IPS-NIHi11 (cell line): ENCODE data around the gene ATXN10.
"Not testable (repeated sequence)": the region's sequence is repeated elsewhere in the genome, so short reads cannot be mapped to it uniquely, and the experiment has no call there.

Experiments
- DNase-seq: peaks from one replicate; pipeline ENCODE4 v3.0.0; 2012; ENCODE audit warnings: mixed read lengths, low spot score

Gene ATXN10

DNA sequence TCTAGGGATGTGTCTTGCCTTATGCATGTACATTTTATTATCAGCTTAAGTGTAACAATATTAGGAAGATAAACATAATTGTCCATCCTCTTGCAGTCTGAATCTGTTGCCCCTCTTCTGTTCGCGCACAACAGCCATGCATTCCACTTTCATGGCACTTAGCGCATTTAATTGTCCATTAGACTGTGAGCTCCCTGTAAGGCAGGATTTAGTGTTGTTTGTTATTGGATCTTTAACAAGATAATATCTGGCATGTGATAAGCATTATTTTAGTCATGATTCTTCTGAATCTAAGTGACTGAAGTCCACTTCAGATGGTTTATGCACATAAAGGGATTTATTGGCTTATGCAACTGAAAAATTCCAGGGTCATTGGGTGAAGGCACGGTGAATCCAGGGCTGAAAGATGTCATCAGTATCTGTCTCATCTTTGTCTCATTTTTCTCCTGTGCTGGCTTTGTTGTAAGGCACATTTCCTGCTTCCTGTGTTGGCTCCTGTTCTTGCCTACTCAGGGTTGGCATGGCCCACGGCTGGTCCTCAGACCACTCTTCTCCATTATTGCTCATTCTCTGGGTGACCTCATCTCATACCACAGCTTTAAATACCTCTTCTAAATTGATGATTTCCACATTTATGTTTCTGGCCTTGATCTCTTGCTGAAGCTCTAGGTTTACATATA is 37.6 kb downstream of the ATXN10 start:
- no peak for DNase-seq

DNA sequence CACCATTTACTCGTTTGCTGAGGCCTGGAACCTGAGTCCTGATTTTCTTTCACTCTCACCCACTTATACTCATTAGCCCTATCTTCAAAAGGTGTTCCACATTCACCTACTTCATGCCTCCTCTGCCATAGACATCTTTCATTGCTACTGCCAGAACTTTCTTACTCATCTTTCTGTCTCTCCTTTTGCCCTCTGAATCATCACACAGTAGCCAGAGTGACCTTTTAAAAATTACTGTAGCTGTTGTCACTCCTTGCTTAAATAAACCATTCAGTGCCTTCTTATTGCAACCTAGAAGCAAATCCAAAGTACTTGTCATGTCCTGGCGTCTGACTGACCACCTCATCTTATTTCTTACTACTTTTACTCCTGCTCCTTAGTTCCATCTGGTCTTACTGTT is 38.2 kb downstream of the ATXN10 start:
- DNase-seq = no peak

DNA sequence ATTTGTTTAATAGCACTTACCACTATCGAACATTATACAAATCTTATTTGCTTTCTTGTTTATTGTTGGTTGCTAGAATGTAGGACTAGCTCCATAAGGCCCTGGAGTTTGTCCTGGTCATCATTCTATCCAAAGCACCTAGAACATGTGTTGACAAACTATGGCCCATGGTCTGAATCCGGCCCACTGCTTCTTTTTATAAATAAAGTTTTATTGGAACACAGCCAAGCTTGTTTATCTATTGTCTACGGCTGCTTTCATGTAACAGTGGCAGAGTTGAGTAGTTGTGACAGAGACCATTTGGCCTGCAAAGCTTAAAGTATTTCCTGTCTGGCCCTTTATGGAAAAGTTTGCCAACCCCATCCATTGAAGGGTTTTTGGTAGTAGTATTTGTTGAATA is 38.8 kb downstream of the ATXN10 start:
- DNase-seq = no peak

DNA sequence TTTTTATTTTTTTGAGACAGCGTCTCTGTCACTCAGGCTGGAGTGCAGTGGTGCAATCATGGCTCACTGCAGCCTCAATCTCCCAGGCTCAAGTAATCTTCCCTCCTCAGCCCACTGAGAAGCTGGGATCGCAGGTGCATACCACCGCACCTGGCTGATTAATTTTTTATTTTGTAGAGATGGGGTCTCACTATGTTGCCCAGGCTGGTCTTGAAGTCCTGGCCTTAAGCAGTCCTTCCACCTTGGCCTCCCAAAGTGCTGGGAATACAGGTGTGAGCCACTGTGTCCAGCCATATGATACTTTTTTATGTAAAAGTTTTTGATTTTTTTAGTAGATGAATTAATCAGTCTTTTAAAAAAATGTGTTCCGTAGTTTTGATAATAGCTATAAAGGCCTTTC is 42.8 kb downstream of the ATXN10 start:
- not testable (repeated sequence) for DNase-seq

DNA sequence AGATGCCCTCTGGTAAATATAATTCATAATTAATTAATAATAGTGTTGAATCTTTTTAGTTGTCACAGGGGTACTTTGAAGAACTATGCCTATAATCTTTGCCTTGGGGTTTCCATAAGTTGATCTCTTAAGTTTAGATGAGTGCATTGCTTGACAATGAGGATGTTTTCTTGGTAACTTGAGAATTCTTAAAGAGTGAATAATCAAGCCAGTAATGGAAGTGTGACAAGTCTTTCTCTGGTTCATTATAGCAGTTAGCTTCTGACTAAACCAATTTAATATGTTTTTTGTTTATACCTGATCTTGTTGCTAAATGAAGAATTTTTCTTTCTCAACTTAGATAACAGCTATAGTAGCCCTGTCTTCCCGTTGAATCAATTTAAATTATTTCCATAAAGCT is 46.2 kb downstream of the ATXN10 start:
- DNase-seq = no peak

DNA sequence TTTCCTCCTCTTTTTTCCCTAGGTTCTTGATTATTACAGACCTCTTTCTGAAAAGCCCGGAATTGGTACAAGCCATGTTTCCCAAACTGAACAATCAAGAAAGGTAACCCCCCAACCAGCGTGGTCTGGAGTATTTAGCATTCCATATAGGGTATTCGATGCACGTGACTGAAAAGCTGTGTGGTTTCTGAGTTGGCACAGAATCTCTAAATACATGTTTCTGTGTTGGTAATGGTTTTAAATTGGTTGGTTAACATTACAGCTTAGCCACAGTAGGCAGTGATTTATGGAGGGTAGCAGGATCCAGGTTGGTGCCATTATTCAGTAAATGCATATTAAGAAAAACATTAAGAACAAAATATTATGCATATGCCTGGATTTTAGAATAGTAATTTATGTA is 46.8 kb downstream of the ATXN10 start:
- DNase-seq = no peak

DNA sequence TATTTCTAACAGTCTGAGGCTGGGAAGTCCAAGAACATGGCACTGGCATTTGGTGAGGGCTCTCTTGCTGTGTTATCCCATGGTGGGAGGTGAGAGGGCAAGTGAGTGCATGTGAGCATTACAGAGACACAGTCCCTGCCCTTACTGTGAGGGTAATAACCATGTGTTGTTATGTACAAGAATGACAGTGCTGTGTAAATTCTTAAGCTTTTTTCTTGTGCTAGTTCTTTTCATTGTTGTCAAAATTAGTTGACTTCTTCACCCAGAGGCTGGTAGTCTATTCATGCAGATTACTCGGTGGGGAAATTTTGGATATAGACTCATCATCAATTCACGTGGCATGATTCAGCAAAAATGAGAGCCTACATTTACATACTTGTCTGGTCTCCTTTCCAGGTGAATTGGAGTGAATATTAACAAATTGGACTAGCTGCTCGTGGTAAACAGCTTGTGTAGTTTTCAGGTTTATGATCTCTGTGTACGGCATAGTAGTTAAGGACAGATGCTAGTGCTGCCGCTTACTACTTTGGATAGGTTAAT is 49.3 kb downstream of the ATXN10 start:
- DNase-seq = no peak

DNA sequence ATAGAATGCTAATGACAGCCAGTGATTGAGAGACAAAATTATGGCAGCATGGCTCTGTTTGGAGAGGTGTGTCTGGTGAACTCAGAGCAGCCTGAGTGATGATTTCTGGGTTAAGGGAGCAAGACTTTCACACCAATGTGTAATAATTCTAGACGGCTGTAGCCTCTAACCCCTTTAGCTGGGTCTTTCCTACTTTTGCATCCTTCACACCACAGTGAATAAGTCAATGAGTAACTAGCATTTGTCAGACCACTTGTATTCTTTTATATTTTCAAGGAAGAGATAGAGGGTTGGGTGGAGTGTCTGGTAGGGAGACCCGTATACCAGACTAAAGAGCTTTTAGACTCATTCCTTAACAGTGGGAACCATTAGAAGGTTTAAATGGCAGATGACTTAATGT is 50.4 kb downstream of the ATXN10 start:
- DNase-seq = no peak

DNA sequence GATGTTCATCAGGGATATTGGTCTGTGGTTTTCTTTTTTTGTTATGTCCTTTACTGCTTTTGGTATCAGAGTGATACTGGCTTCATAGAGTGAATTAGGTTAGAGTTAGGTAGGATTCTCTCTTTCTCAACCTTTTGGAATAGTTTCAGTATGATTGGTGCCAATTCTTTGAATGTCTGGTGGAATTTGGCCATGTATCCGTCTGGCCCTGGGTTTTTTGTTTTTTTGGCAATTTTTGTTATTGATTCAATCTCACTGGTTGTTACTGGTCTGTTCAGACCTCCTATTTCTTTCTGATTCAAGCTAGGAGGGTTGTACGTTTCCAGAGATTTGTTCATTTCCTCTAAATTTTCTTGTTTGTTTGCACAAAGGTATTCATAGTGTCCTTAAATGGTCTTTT is 54.4 kb downstream of the ATXN10 start:
- no peak for DNase-seq

DNA sequence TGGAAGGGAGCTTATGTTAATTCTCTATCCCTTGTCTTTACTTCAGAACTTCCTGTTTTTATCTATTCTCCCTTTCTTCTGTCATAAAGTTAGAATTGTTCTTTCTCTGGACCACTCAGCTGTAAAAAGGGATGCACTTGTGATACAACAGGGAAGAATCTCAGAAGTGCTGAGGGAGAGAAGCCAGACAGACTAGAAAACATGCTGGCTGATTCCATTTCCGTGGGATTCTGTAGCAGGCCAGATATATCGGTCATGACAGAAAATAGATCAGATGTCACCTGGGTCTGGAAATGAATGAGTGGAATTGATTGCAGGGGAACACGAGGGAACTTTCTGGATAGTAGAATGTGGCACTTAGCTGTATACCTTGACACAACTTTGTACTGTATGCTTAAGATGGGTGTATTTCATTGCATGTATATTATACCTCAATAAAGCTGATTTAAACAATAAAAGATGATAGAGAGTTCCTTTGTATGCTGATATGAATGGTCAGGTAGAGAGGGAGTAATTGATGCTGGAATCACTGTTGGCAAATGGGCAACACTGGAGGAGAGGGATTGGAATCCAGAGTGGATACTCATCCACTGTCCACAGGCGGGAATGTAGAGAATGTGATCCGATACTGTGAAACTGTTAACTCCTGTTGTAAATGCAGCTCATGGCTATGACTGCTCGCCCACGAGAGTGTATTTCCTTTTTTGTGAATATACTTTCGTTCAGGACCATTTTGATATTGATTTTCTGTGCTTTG is 59.6 kb downstream of the ATXN10 start:
- peak; percentile 15 for DNase-seq

DNA sequence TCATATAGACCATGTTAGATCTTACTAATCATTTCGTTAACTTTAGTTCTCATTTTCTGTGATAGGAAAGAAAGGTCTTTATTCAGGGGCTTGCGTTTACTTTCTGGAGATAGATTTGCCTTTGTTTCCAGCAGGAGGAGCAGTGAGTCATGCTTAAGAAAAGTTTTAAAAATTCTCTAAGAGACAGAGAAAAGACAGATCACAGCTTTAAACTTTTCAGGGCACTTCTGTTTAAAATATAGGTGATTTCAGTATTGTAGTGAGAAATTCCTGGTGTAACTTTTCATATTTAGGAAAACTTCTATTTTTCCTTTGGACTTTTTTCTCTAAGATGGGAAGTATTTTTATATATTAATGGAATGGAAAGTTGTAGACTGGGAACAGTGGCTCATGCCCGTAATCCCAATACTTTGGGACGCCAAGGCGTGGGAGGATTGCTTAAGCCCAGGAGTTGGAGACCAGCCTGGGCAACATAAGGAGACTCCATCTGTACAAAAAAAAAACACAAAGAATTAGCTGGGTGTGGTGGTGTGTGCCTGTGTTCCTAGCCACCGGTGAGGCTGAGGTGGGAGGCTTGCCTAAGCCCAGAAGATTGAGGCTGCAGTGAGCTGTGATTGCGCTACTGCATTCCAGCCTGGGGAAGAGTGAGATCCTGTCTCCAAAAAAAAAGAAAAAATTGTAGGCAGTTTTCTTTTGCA is 60.3 kb downstream of the ATXN10 start:
- peak; percentile 26 for DNase-seq

DNA sequence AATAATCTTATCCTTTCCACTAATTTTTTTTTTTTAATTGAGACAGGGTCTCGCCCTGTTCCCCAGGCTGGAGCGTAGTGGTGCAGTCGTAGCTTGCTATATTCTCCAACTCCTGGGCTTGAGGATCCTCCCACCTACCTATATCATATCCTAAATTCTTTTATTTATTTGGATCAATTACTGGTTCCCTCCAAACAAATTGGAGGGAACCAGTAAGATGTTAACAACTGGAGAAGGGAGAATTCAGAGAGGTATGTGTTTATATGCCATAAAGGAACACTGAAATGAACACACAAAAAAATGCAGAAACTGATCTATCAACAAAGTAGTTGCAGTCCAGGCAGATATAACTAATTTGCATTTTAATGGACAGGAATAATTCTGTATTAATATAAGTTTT is 63.6 kb downstream of the ATXN10 start:
- DNase-seq = no peak

DNA sequence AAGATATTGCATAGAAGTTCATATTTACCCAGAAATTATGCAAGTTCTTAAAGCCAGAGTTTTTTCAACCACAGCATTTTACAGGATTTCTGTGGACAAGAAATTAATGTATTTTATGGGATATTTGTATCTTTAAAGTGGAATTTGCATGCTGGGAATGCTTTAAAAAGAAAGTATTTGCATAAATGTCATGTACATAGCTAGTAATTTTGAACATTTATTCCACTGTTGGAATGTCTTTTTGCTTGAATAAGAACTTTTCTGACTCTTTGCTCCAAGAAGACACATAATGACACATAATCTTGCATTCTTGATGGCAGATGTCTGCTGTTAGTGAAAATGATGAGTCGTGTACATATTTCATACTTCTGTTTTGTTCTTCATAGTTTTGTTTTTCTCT is 66.6 kb downstream of the ATXN10 start:
- no peak for DNase-seq

DNA sequence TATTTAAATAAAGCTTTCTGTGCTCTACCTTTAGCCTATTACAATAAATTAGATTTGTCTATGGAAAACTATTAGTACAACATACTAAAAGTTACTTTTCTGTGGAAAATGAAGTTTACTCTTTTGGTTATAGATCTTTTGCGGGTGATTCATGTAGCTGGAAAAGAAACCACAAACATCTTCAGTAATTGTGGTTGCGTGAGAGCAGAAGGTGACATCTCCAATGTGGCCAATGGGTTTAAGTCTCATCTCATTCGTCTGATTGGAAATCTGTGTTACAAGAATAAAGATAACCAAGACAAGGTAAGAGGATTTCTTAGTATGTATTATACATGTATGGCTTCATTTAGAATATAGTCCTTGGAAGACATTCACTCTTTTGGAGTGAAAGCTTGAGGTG is 68.6 kb downstream of the ATXN10 start:
- DNase-seq = no peak

DNA sequence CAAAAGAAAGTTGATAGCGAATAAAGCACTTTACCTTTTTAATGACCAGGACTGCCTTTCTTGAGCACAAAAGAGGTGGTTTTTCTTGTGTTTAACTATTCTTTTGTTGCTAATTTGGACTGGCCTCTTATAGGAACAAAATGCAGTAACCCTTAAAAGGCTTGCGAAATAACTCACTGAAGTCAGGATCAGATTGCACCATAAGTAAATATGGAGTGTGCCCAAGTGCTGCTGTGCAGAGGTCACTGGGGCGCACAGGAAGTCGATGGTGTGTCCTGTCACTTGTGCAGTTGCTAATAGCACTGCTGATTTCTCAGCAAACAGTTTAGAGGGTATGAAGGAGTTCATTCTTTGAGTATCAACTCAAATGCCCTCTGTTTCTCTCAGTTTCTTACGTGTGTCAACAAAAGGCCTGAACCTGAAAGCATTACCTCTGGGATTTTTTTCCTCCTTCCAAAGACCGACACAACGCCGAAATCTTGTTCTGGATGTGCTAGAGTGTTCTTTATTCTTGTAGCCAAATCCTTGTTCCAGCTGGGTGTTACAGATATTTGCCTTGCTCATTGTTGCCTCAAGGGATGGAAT is 71.3 kb downstream of the ATXN10 start:
- no peak for DNase-seq

DNA sequence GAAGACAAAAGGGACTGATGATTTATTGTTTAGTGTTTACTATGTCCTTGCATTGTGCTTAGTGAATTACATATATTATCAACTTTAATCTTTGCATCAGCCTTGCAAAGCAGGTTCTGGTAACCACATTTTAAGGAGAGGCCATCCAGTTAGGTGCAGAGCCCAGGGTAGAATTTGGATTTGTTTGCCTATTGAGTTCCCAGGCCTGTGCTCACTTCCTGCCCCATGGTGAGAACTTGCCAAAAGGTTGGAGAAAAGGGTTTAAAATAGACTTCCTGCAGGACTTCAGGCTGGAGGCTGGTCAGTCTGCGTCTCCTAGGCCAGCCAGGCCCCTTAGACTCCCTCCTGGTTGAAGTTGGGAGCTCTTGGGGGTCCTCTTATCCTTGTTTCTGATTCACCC is 72.1 kb downstream of the ATXN10 start:
- DNase-seq = no peak

DNA sequence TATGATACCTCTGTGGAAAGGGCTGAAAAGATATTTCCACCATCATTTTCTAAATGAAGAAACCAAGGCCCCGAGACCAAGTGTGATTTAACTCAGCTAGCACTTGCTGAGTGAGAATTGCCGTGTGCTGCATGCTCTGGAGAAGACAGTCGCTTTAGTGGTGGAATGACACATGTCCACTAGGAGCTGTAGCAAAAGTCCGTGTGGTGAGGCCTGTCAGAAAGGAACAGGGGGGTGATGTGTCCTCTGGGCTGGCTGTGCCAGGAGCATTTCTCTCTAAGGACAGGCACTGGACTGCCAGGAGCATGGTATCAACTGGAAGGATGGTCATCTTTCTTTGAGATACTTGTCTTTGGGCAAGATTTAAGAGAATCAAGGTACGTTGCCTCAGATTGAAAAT is 72.8 kb downstream of the ATXN10 start:
- DNase-seq = no peak

DNA sequence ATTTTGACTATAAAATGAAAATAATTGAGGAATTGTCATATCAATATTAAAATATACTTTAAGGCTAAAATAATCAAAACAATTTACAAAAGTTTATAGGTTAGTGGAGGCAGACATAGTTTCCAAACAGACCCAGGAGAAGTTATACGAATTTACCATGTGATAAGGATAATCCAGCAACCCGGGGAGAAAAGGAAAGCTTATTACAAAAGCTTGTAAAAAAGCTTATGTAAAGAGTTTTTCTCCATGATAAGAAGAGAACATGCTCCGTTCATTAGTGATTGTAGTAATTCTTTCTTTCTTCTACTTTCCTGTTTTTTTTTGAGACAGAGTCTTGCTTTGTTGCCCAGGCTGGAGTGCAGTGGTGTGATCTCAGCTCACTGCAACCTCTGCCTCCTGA is 79.0 kb downstream of the ATXN10 start:
- DNase-seq = no peak

DNA sequence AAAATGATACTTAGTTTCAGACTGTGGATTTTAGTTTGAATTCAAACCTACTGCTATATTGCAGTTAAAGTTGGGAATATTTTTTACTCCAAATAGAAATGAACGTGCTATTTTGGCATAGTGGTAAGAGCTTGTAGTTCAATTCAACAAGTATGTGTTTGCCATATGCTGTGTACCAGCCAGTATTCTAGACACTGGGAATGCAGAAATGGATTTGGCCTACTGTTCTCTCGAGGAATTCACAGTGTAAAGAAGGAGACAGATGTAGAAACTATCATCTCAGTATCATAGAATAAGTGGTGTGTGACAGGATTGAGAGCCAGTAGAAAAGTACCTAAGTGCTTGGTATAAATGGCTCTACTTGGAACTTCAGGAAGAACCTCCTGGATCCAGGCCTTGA is 80.4 kb downstream of the ATXN10 start:
- DNase-seq = no peak

DNA sequence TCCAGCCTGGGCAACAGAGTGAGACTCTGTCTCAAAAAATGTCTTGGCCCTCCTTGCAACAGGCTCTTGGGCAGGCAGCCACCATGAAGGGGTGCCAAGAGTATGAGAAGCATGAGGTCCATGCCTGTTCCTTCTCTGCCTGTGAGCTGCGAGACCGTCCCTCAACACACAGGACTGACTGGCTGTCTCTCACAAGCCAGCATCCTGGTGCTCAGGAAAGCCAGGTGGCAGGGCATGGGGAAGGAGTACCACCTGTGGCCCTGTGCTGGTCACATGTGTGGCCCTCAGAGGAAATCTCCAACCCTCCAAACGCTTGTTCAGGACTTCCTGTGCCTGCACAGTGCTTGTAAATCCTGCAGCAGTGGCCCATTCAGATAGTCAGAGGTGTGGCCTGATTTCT is 83.2 kb downstream of the ATXN10 start:
- DNase-seq = no peak

DNA sequence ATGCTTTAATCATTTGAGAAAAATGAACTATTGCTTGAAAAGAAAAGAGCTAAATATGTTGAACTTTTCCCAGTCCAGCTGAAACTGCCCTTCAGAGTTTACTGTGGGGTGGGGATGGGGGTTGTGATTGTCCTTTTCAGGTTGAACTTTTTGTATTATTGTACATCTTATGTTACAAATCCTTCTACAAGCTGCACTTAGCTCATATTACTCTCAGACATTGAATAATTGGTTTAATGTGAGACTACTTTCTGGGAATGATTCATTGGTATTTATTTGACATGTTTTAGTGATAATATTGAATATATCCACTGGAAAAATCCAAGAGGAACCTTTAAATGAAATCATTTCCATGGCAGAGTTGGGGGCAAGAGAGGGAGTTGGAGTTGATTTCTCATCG is 84.9 kb downstream of the ATXN10 start:
- DNase-seq = no peak

DNA sequence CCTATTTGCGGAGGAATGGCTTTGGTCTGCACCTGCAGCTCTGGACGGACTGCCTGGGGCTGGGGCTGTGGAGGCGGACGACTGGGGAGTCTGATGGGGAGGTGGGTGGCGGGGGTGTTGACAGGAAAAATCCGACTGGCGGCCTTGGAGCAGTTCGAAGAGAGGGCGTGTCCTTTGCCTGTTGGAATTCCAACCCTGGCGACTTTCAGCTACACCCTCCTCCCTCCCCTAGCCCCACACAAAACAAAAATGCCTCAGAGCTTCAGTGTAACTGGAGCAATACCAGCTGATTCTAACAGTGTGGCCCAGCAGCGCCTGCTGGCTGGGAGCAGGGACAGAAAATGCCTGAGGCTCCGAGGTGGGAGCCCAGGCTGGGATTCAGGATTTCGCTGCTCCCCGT is 85.4 kb downstream of the ATXN10 start:
- DNase-seq = peak; percentile 80

DNA sequence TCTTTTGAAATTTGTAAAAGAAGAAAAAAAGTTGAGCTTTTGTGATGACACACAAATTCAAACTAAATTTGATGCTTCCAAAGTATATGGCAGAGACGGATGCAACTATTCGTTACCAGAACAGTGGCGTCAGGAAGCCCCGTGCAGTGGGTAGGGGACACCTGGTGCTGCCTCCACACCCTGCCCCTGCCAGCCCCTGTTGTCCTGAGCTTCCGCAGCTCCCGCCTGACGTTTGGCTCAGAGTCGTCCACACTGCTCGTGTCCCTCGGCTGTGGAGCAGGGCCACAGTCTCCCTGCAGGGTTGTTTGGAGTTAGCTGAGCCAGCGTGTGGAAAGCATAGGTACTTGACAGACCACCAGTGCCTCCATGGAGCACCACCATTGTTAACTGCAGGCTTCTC is 86.3 kb downstream of the ATXN10 start:
- no peak for DNase-seq
